Gastroesophageal sphincter (tissue), 4 donors: ENCODE data around the gene DZIP1L. TPM values are rescaled to one million over a fixed set of nuclear protein-coding genes. Genes with fewer than 3 reads are reported as not detected.

ENCODE experiments used
- ATAC-seq: fragments of 150-250 bp; one replicate; pipeline ENCODE4 v1.9.1; 2016; ENCODE audit warnings: mild to moderate bottlenecking, moderate library complexity
- H3K27ac ChIP-seq, 4 donors: fragments of 200-600 bp; sonication (generic) in 3 of 4; 1 replicate in 3 of 4; 2 replicates in 1 of 4; pipeline ENCODE4 v1.5.1; 2016 to 2019
- H3K27me3 ChIP-seq: fragments of 200-600 bp; sonication (generic); one replicate; pipeline ENCODE4 v1.5.1; 2019
- H3K36me3 ChIP-seq, 2 donors: fragments of 200-600 bp; sonication (generic); one replicate each; pipeline ENCODE4 v1.5.1; 2019; ENCODE audit warnings: control low read depth in 1 of 2
- H3K4me1 ChIP-seq, 3 donors: fragments of 200-600 bp; sonication (generic); 1 replicate in 2 of 3; 2 replicates in 1 of 3; pipeline ENCODE4 v1.5.1; 2016 to 2019; ENCODE audit warnings: control low read depth in 2 of 3
- H3K4me3 ChIP-seq, 2 donors: fragments of 200-600 bp; sonication (generic); one replicate each; pipeline ENCODE4 v1.5.1; 2019; ENCODE audit warnings: mild to moderate bottlenecking in 1 of 2, moderate library complexity in 1 of 2
- H3K9me3 ChIP-seq, 3 donors: fragments of 200-600 bp; sonication (generic); one replicate each; pipeline ENCODE4 v1.5.1; 2017 to 2019; ENCODE audit warnings: control low read depth in 2 of 3
- CTCF ChIP-seq, 4 experiments: fragments of 200-600 bp in 2 of 4; fragments of 450-650 bp in 2 of 4; sonication (generic) in 1 of 4; IDR thresholded peaks; one replicate each; pipeline ENCODE4 v1.5.1; 2017 to 2019; ENCODE audit warnings: antibody characterized with exemption in 4 of 4, mild to moderate bottlenecking in 2 of 4, moderate library complexity in 2 of 4
- EP300 ChIP-seq: sonication (generic); formaldehyde crosslinking; IDR thresholded peaks from one replicate; pipeline ENCODE4 v1.6.1; 2017; ENCODE audit warnings: antibody characterized with exemption, mild to moderate bottlenecking
- POLR2A ChIP-seq, 2 donors: fragments of 450-650 bp; IDR thresholded peaks; one replicate each; pipeline ENCODE4 v1.6.1; 2017; ENCODE audit warnings: antibody characterized with exemption in 2 of 2, mild to moderate bottlenecking in 2 of 2, moderate library complexity in 1 of 2
- POLR2AphosphoS5 ChIP-seq: sonication (generic); formaldehyde crosslinking; IDR thresholded peaks from one replicate; pipeline ENCODE4 v1.6.1; 2017; ENCODE audit warnings: antibody characterized with exemption
- WGBS, 2 donors: methylation state at CpG; one replicate each; pipeline ENCODE4 v1.1.5; 2018; ENCODE audit warnings: low coverage in 1 of 2; 5-methylcytosine and 5-hydroxymethylcytosine counted together
- total RNA-seq, 4 donors: library from RNA; depleted of rRNA; stranded (reverse); fragments of >200 nt; gene quantifications; one replicate each; pipeline ENCODE4 v1.1.0, GENCODE V29; 2016

The DZIP1L gene
- total RNA-seq, 4 donors from 2014 or later, result 5.3 to 47.9 (median 18.6) TPM

GRCh38 chr3:138033202-138033691 is 82.2 kb downstream of the DZIP1L start:
- ATAC-seq, result no peak
- TF ChIP-seq POLR2AphosphoS5, result no peak
- TF ChIP-seq CTCF (IDR thresholded peaks at IDR 0.05), result no peak
- no peak for TF ChIP-seq EP300
- no peak for TF ChIP-seq POLR2A (IDR thresholded peaks at IDR 0.05)
- WGBS, 2 donors, result 100% methylated on average over 2 of the region's 2 CpGs
- Histone ChIP-seq H3K4me3 (no peak overlapping the region), H3K36me3 (peaks cover 0 to 33% of the 10 kb centered on the region in 2 donors), H3K9me3 (no peaks in the 10 kb centered on the region), H3K27ac (no peak overlapping the region), H3K27me3 (no peaks in the 10 kb centered on the region), H3K4me1 (no peaks in the 10 kb centered on the region)

GRCh38 chr3:138032567-138032966 is 82.8 kb downstream of the DZIP1L start:
- H3K4me3 ChIP-seq, result no peak overlapping the region
- no peaks in the 10 kb centered on the region for H3K4me1 ChIP-seq
- H3K36me3 ChIP-seq, result peaks cover 0 to 33% of the 10 kb centered on the region in 2 donors
- TF ChIP-seq CTCF (IDR thresholded peaks at IDR 0.05), result no peak
- no peak for TF ChIP-seq POLR2AphosphoS5
- no peak for TF ChIP-seq EP300
- TF ChIP-seq POLR2A (IDR thresholded peaks at IDR 0.05), result no peak
- ATAC-seq, result no peak
- H3K27me3 ChIP-seq, result no peaks in the 10 kb centered on the region
- H3K9me3 ChIP-seq, result no peaks in the 10 kb centered on the region
- H3K27ac ChIP-seq, result no peak overlapping the region
- 91 to 93% methylated on average over 3 of the region's 3 CpGs for WGBS, 2 donors

- H3K9me3 ChIP-seq, result no peaks in the 10 kb centered on the region
- ATAC-seq, result no peak
- no peak overlapping the region for H3K4me3 ChIP-seq
- peaks cover 0 to 40% of the 10 kb centered on the region in 2 donors for H3K36me3 ChIP-seq
- H3K4me1 ChIP-seq, result no peaks in the 10 kb centered on the region
- H3K27ac ChIP-seq, result no peak overlapping the region
- TF ChIP-seq POLR2A (IDR thresholded peaks at IDR 0.05) (no peak), EP300 (no peak)
- 81 to 92% methylated on average over 3 of the region's 3 CpGs for WGBS, 2 donors
- H3K27me3 ChIP-seq, result no peaks in the 10 kb centered on the region
Measured at GRCh38 chr3:138031536-138031935, 83.9 kb downstream of the DZIP1L start.

GRCh38 chr3:138030734-138031280 is 84.6 kb downstream of the DZIP1L start:
- no peak for ATAC-seq
- WGBS, 2 donors, result 79 to 92% methylated on average over 7 to 11 of the region's 11 CpGs
- no peak for TF ChIP-seq POLR2AphosphoS5
- TF ChIP-seq POLR2A (IDR thresholded peaks at IDR 0.05), result no peak

GRCh38 chr3:138027821-138028220 is 87.6 kb downstream of the DZIP1L start:
- WGBS, 2 donors, result 74 to 100% methylated on average over 1 to 3 of the region's 5 CpGs

More at GRCh38 chr3:138030734-138031280, 84.6 kb downstream of the DZIP1L start:
- Histone ChIP-seq H3K4me3 (no peak overlapping the region), H3K27me3 (no peaks in the 10 kb centered on the region), H3K9me3 (no peaks in the 10 kb centered on the region), H3K4me1 (no peaks in the 10 kb centered on the region), H3K27ac (no peak overlapping the region), H3K36me3 (peaks cover 0 to 44% of the 10 kb centered on the region in 2 donors)

More at GRCh38 chr3:138027821-138028220, 87.6 kb downstream of the DZIP1L start:
- H3K27me3 ChIP-seq, result no peaks in the 10 kb centered on the region
- no peaks in the 10 kb centered on the region for H3K4me1 ChIP-seq
- H3K36me3 ChIP-seq, result peaks cover 0 to 60% of the 10 kb centered on the region in 2 donors
- no peak overlapping the region for H3K4me3 ChIP-seq
- no peak overlapping the region for H3K27ac ChIP-seq
- H3K9me3 ChIP-seq, result no peaks in the 10 kb centered on the region
- TF ChIP-seq CTCF (IDR thresholded peaks at IDR 0.05), result no peak
- no peak for TF ChIP-seq EP300
- no peak for TF ChIP-seq POLR2A (IDR thresholded peaks at IDR 0.05)
- no peak for TF ChIP-seq POLR2AphosphoS5
- ATAC-seq, result no peak
